Aorta (tissue), 5 donors: Measurements from ENCODE around the gene ADAMTS13. TPM values are rescaled to one million over a fixed set of nuclear protein-coding genes. Genes with fewer than 3 reads are reported as not detected.

Experiments
- ATAC-seq: fragments of 200-7000 bp; cut with Tn5 transposase; one replicate; pipeline ENCODE4 v1.9.1; 2022; ENCODE audit warnings: moderate library complexity; ENCODE audit not compliant: low FRiP score
- DNase-seq, 2 donors: peaks; one replicate each; pipeline ENCODE4 v3.0.0-alpha.2; 2020
- H3K27ac ChIP-seq, 2 donors: one replicate each; pipeline ENCODE4 v1.5.1; 2013; ENCODE audit warnings: low read length in 2 of 2, mild to moderate bottlenecking in 2 of 2, moderate library complexity in 2 of 2, control low read depth in 1 of 2, inconsistent platforms in 1 of 2, low read depth in 1 of 2
- H3K27me3 ChIP-seq, 2 donors: one replicate each; pipeline ENCODE4 v1.6.1; 2013; ENCODE audit warnings: control low read depth in 1 of 2, low read length in 1 of 2, mild to moderate bottlenecking in 1 of 2, moderate library complexity in 1 of 2; ENCODE audit not compliant: insufficient read depth in 2 of 2, control insufficient read depth in 1 of 2
- H3K36me3 ChIP-seq, 2 donors: one replicate each; pipeline ENCODE4 v1.6.1; 2013; ENCODE audit warnings: control low read depth in 1 of 2, low read length in 1 of 2, mild to moderate bottlenecking in 1 of 2; ENCODE audit not compliant: insufficient read depth in 2 of 2, control insufficient read depth in 1 of 2
- H3K4me1 ChIP-seq, 2 donors: one replicate each; pipeline ENCODE4 v1.6.1; 2013; ENCODE audit warnings: low read length in 2 of 2, control low read depth in 1 of 2, mild to moderate bottlenecking in 1 of 2, moderate library complexity in 1 of 2; ENCODE audit not compliant: insufficient read depth in 2 of 2, control insufficient read depth in 1 of 2
- H3K4me3 ChIP-seq, 2 donors: one replicate each; pipeline ENCODE4 v1.5.1; 2013; ENCODE audit warnings: low read length in 2 of 2, control low read depth in 1 of 2, mild to moderate bottlenecking in 1 of 2
- H3K9me3 ChIP-seq: one replicate; pipeline ENCODE4 v1.6.1; 2013; ENCODE audit warnings: mild to moderate bottlenecking, low read length; ENCODE audit not compliant: control insufficient read depth
- WGBS, 2 donors: extraction: QIAGEN DNeasy Blood & Tissue Kit; methylation state at CpG; one replicate each; pipeline ENCODE4 v1.1.7; 2013; 5-methylcytosine and 5-hydroxymethylcytosine counted together
- intact Hi-C, 2 donors: fragments of 100-400 bp; cut with DNase I; formaldehyde crosslinking; loops; one replicate each; pipeline versions ENCODE4 v1.14.2 to v1.15.0; 2022
- polyA plus RNA-seq, 2 donors: library from polyadenylated mRNA; stranded (reverse); fragments of 200-250 nt; gene quantifications; one replicate each; pipeline ENCODE4 v1.2.3, GENCODE V29; 2013
- total RNA-seq, 2 donors: library from RNA; stranded (reverse); fragmentation: NEBNext Ultra II Directional; extraction: Animal tissue kit (Norgen Biotek cat#: 25700); gene quantifications; one replicate each; pipeline ENCODE4 v1.2.1, GENCODE V29; 2021
- donor health status: healthy with polysubstance abuse.
- donor health status: Bipolar disorder and iron deficiency.
- donor health status: DM: no; HTN: no; CAD: no.
- donor health status: DM: no; HTN: no; CAD: no.
- donor health status: DM: yes; HTN: yes; CAD: no.

Gene ADAMTS13
- total and polyA plus RNA-seq, 4 donors: 1.3 to 11.9 (median 2.8) TPM

DNA sequence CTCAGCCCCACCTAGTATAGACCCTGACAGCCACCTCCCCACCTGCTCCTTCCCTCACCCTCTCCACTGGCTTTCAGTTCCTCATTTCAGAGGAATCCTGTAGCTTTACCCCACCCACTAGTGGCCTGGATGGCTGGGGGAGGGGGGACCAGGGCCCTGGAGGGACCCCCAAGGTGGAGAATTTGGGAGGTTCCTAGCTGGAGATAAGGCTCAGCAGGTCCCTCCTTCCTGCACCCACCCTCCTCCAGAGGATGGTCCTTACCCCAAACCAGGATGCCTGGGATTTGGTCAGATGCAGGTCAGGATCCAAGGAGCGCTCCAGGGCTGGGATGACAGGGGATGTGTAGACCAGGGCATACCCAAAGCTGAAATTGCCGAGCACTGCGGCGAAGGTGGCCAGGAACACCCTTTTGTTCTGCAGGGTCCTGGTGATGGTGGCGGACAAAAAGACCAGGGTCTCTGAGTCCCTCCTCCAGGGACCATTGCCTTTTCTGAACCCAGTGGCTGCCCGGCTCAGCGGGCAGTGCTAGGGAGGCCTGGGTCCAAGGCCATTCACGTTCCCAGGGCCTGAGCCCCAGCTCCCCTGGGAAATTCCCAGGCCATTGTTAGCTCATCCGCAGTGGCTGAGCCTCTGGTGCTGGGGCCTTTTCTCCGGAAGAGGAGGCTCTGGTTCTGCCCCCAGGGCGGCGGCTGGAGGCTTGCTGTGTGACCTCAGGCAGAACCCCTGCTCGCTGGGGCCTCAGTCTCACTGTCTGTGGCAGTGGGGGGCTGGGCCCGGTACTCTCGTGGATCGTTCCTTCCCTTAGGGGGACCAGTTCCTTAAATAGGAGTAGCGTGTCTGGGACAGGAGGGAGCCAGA, 56.1 kb downstream of the ADAMTS13 start:
- 42 to 45% methylated on average over 16 to 17 of the region's 17 CpGs for WGBS, 2 donors
- ATAC-seq: peak; percentile 4
- no peaks in the 10 kb centered on the region for H3K36me3 ChIP-seq
- no peak overlapping the region for H3K27ac ChIP-seq
- DNase-seq: no peak
- H3K27me3 ChIP-seq: no peaks in the 10 kb centered on the region
- H3K4me1 ChIP-seq: no peaks in the 10 kb centered on the region
- intact Hi-C loops: loop anchor here in 1 of 2 donors (5.0 kb wide), 1 partner anchor 61 kb away; the partner anchor contains the start of gene REXO4
- no peaks in the 10 kb centered on the region for H3K9me3 ChIP-seq
- H3K4me3 ChIP-seq: no peak overlapping the region

DNA sequence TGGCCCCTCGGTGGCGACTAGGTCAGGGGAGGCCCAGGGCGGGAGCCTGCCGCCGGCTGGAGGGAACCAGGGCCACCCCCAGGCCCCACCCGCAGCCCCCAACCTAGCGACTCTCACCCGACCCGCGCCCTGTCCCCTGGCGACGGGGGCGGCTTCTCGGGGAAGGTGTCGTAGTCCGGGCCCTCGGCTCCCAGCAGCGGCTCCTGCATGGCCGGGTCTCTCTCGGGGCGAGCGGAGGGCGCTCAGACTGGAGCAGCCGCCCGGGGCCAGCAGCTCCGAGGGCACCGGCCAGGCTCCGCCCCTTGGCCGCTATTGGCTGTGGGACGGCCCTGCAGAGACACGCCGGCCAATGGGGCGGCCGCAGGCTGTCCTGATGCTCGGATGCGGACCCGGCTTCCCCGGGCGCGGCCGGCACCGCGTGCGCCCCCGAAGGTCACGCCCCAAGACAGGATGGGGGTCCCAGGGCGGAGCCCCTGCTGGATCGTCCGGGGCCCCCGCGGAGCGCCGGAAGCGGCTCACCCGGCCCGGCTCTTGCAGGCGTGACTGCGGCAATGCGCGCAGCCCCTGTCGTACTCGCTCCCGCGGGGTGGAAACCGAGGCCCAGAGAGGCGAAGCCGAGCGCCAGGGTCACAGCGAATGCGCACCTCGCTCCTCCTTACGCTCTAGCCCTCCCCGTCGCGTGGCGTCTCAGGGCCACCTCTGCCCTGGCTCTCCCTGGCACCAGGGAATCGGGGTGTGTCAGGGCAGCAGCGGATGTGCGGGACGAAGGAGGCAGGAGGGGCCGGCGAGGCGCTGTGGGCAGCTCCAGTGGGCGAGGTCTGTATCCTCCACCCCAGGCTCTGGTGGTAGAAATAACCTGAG, 56.9 kb downstream of the ADAMTS13 start, which contains the start of gene SLC2A6:
TSS of gene SLC2A6 (minus strand) at position 249 of the 861 bp plus-strand sequence. CDS start at position 209, 40 bp downstream.
- intact Hi-C loops: loop anchor here in 1 of 2 donors (5.0 kb wide), 1 partner anchor 62 kb away; the partner anchor contains the start of gene REXO4
- Histone ChIP-seq H3K36me3 (no peaks in the 10 kb centered on the region), H3K27me3 (no peaks in the 10 kb centered on the region), H3K4me3 (peak within 1 kb of the TSS in 1 of 2 donors; percentile 24), H3K4me1 (no peaks in the 10 kb centered on the region), H3K9me3 (no peaks in the 10 kb centered on the region), H3K27ac (no peak within 1 kb of the TSS)
- WGBS, 2 donors: 1 to 2% methylated on average over 51 to 84 of the region's 84 CpGs
- ATAC-seq (peak; percentile 94), DNase-seq (peak; percentile 90 to 96)

DNA sequence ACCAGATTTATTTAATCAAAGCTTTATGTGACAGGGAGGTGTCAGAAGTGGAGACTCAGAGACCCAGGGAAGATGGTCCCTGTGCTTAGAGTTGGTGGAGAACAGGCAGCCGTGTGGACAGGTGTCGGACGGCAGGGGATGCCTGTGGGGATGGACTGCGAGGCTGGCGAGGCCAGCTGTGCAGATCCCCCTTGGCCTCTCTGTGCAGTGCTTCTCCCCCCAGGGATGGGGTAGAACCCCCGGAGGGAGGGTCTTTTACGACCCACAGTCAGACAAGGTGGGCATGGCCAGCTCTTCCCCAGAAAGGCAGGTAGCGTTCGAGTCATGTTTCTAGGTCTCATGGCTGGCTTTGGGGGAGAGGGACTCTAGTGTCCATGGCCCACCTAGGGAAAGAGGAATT, 61.4 kb downstream of the ADAMTS13 start:
- Histone ChIP-seq H3K36me3 (no peaks in the 10 kb centered on the region), H3K4me3 (no peak overlapping the region), H3K27me3 (no peaks in the 10 kb centered on the region), H3K4me1 (no peaks in the 10 kb centered on the region), H3K27ac (no peak overlapping the region), H3K9me3 (no peaks in the 10 kb centered on the region)
- ATAC-seq (no peak), DNase-seq (peak; percentile 10 to 55)
- 80 to 82% methylated on average over 9 of the region's 9 CpGs for WGBS, 2 donors
- intact Hi-C loops: no loop called here

DNA sequence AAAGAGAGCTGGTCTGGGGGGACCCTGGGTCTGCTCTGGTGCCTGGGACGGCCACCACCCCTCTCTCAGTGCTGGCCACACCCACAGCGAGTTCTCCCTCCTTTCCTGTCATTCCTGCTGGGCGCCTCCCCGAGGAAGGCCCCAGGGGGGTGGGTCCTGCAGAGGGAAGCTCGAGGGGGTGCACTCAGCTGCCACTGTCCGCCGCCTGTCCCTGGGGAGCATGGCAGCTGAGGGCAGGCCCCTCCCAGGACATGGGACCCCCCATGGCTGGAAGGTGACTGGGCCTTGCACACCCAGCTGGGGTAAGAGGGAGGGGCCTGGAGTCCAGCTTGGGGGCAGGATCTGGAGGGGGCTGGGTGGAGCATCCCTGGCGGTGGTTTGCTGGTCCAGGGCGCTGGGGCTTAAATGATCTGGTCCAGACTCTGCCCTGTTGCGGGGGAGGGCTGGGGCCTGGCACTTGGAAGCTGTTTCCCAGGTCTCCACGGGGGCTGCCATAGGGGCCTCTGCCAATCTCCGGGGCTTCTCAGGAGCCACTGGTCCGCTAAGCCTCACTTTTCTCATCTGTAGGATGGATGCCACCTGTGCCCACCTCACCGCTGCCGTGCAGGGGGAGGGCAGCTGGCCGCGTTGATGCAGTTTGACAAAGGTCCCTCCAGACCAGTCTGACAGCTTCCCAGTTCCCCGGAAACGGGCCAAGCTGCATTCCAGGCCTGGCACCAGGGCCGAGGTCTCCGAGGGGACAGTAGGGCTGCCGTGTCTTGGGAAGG, 62.7 kb downstream of the ADAMTS13 start:
- Histone ChIP-seq H3K9me3 (no peaks in the 10 kb centered on the region), H3K4me3 (no peak overlapping the region), H3K36me3 (no peaks in the 10 kb centered on the region), H3K4me1 (no peaks in the 10 kb centered on the region), H3K27ac (no peak overlapping the region), H3K27me3 (no peaks in the 10 kb centered on the region)
- ATAC-seq (no peak), DNase-seq (peak; percentile 37 to 73)
- intact Hi-C loops: loop anchor here in 1 of 2 donors (5.0 kb wide), 1 partner anchor 303 kb away; no protein-coding TSS in a partner anchor
- WGBS, 2 donors: 52 to 60% methylated on average over 22 of the region's 22 CpGs

GRCh38 chr9:133485531-133486260, 63.5 kb downstream of the ADAMTS13 start:
- H3K27me3 ChIP-seq: no peaks in the 10 kb centered on the region
- intact Hi-C loops: loop anchor here (1.0 to 5.0 kb wide), 4 partner anchors 78 to 303 kb away; no protein-coding TSS in a partner anchor
- no peaks in the 10 kb centered on the region for H3K4me1 ChIP-seq
- 65 to 69% methylated on average over 25 of the region's 25 CpGs for WGBS, 2 donors
- H3K4me3 ChIP-seq: no peak overlapping the region
- DNase-seq: peak in 1 of 2 donors; percentile 65
- ATAC-seq: peak; percentile 31
- no peaks in the 10 kb centered on the region for H3K36me3 ChIP-seq
- no peaks in the 10 kb centered on the region for H3K9me3 ChIP-seq
- no peak overlapping the region for H3K27ac ChIP-seq

GRCh38 chr9:133487331-133487725, 65.2 kb downstream of the ADAMTS13 start:
- Histone ChIP-seq H3K4me1 (no peaks in the 10 kb centered on the region), H3K27ac (no peak overlapping the region), H3K9me3 (no peaks in the 10 kb centered on the region), H3K4me3 (no peak overlapping the region), H3K36me3 (no peaks in the 10 kb centered on the region), H3K27me3 (no peaks in the 10 kb centered on the region)
- no peak for ATAC-seq
- intact Hi-C loops: loop anchor here (2.0 to 5.0 kb wide), 3 partner anchors 81 to 305 kb away; no protein-coding TSS in a partner anchor
- 90 to 92% methylated on average over 8 of the region's 8 CpGs for WGBS, 2 donors
- peak; percentile 41 to 71 for DNase-seq

- Histone ChIP-seq H3K4me1 (no peaks in the 10 kb centered on the region), H3K27ac (no peak overlapping the region), H3K27me3 (no peaks in the 10 kb centered on the region), H3K36me3 (no peaks in the 10 kb centered on the region), H3K4me3 (no peak overlapping the region), H3K9me3 (no peaks in the 10 kb centered on the region)
- DNase-seq: peak; percentile 30 to 70
- no peak for ATAC-seq
- WGBS, 2 donors: 89 to 91% methylated on average over 18 of the region's 18 CpGs
- intact Hi-C loops: loop anchor here in 1 of 2 donors (5.0 kb wide), 1 partner anchor 306 kb away; no protein-coding TSS in a partner anchor
Observed at GRCh38 chr9:133488686-133489252, 66.6 kb downstream of the ADAMTS13 start.
